GM21528 (cell line): ENCODE measurements around the gene AP2A1.
A peak's percentile ranks its signal among the peaks of the same experiment; 100 is the strongest.
"Not testable (repeated sequence)": the region's sequence is repeated elsewhere in the genome, so short reads cannot be mapped to it uniquely, and the experiment has no call there.

Source experiments
- ATAC-seq: cut with Tn5 transposase; IDR thresholded peaks from one replicate; pipeline ENCODE4 v1.9.1; 2021; ENCODE audit warnings: mild to moderate bottlenecking, moderate library complexity; ENCODE audit not compliant: unreplicated experiment, low FRiP score

AP2A1 gene

GRCh38 chr19:49766930-49767299, at the start of gene AP2A1:
Gene AP2A1 (plus strand): TSS chr19:49767001. CDS start chr19:49767134, 133 bp downstream.
- ATAC-seq: peak; percentile 7

GRCh38 chr19:49718511-49718910, 48.3 kb upstream of the AP2A1 start:
- ATAC-seq: no peak

GRCh38 chr19:49718991-49719390, 47.8 kb upstream of the AP2A1 start:
- no peak for ATAC-seq

GRCh38 chr19:49719420-49719819, 47.4 kb upstream of the AP2A1 start:
- ATAC-seq: not testable (repeated sequence)

- no peak for ATAC-seq
Observed at GRCh38 chr19:49727217-49728030, 39.4 kb upstream of the AP2A1 start.

GRCh38 chr19:49730166-49730565, 36.6 kb upstream of the AP2A1 start:
- ATAC-seq: no peak

- ATAC-seq: no peak
Observed at GRCh38 chr19:49738268-49738667, 28.5 kb upstream of the AP2A1 start.

- no peak for ATAC-seq
Observed at GRCh38 chr19:49739098-49739497, 27.7 kb upstream of the AP2A1 start.

GRCh38 chr19:49739933-49740332, 26.9 kb upstream of the AP2A1 start:
- ATAC-seq: no peak

GRCh38 chr19:49741210-49741844, 25.5 kb upstream of the AP2A1 start:
- ATAC-seq: no peak

- no peak for ATAC-seq
Observed at GRCh38 chr19:49744946-49745381, 21.8 kb upstream of the AP2A1 start.

GRCh38 chr19:49746206-49746958, 20.4 kb upstream of the AP2A1 start:
- ATAC-seq: no peak

GRCh38 chr19:49749055-49749716, 17.6 kb upstream of the AP2A1 start:
- no peak for ATAC-seq

- no peak for ATAC-seq
Observed at GRCh38 chr19:49749771-49750170, 17.0 kb upstream of the AP2A1 start.

GRCh38 chr19:49752701-49753100, 14.1 kb upstream of the AP2A1 start:
- no peak for ATAC-seq

GRCh38 chr19:49755956-49756355, 10.8 kb upstream of the AP2A1 start:
- no peak for ATAC-seq

- no peak for ATAC-seq
Observed at GRCh38 chr19:49758292-49758691, 8.5 kb upstream of the AP2A1 start.

- ATAC-seq: no peak
Observed at GRCh38 chr19:49761249-49761624, 5.6 kb upstream of the AP2A1 start.

- no peak for ATAC-seq
Observed at GRCh38 chr19:49761625-49762311, 5.0 kb upstream of the AP2A1 start.

- ATAC-seq: no peak
Observed at GRCh38 chr19:49763230-49763629, 3.6 kb upstream of the AP2A1 start, which contains the start of gene TSKS. Gene TSKS (minus strand): TSS chr19:49763306. CDS start chr19:49763247, 59 bp downstream.
